ENCODE data around the gene BARHL2.
A peak's percentile ranks its signal among the peaks of the same experiment; 100 is the strongest.

BARHL2 gene

GRCh38 chr1:90722874-90723589 lies 5.9 kb upstream of the BARHL2 start:
- TF ChIP-seq CTCF (conservative IDR thresholded peaks at IDR 0.05; ENCODE audit: low read depth, low read length): no peak
- Histone ChIP-seq H3K4me3 (IDR thresholded peaks at IDR 0.05; ENCODE audit: insufficient read depth, low read depth, low read length) (no peak overlapping the region), H3K79me2 (ENCODE audit: insufficient read depth, low read depth) (no peaks in the 10 kb centered on the region), H2AFZ (ENCODE audit: low read depth) (peak overlapping the region; percentile 75), H3K4me1 (ENCODE audit: low read depth, poor library complexity, severe bottlenecking) (peaks cover 9% of the 10 kb centered on the region), H3K27me3 (ENCODE audit: insufficient read depth, low read depth) (no peaks in the 10 kb centered on the region), H3K27ac (no peak overlapping the region), H3K36me3 (ENCODE audit: insufficient read depth) (no peaks in the 10 kb centered on the region), H3K9ac (peak overlapping the region; percentile 30; the same call in 1 of the 2 replicates), H3K4me2 (peak overlapping the region; percentile 51), H4K20me1 (ENCODE audit: insufficient read depth) (no peaks in the 10 kb centered on the region)

DNA sequence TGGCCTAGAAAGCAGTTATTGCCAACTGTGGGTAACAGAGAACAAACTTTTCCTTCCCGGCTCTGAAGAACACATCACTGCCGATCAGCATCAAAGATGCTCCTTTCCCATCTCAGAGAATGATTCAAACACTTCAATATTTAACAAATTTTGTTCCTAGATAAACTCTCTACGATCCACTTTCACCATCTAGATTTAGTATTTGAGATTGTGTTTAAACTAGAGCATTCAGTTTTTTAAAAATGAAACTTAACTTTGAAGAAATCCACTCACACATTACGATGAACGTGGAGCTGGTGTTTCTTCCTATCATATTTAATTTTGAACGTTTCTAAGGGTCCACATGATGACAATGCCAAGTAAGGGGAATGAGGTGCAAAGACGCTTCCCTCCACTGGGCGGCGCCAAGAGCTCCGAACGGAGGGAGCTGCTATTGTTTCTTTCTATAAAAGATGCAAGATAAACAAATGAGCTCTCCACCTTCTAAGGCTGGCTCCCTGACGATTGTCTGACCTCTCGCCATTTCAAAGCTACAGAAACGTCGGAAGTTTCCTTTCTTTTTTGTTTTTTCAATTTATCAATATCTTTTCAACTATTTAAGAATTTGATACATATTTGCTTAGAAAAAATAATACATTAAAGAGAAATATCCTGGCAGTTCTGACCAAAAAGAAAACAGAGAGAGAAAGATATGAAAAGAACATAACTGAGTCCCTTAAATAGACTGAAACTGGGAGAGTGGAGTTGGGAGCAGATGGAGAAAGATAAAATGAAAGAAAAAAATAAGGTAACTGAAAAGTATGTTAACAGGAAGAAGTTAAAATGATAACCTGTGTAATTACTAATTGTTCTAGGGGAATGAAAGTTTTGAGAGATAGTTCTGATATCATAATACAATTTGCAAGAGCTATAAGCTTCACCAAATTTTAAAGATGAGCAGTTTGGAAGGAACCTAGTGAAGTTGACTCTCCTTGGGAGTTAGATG lies 4.4 kb upstream of the BARHL2 start:
- Histone ChIP-seq H3K9ac (no peak overlapping the region), H3K4me1 (ENCODE audit: low read depth, poor library complexity, severe bottlenecking) (peaks cover 9% of the 10 kb centered on the region), H4K20me1 (ENCODE audit: insufficient read depth) (no peaks in the 10 kb centered on the region), H3K4me3 (IDR thresholded peaks at IDR 0.05; ENCODE audit: insufficient read depth, low read depth, low read length) (no peak overlapping the region), H3K27me3 (ENCODE audit: insufficient read depth, low read depth) (no peaks in the 10 kb centered on the region), H3K79me2 (ENCODE audit: insufficient read depth, low read depth) (no peaks in the 10 kb centered on the region), H3K36me3 (ENCODE audit: insufficient read depth) (no peaks in the 10 kb centered on the region), H2AFZ (ENCODE audit: low read depth) (peak overlapping the region; percentile 53), H3K27ac (no peak overlapping the region), H3K4me2 (0 out of 2 replicates have a peak overlapping the region, but pooled peaks have one; percentile 34)
- TF ChIP-seq CTCF (conservative IDR thresholded peaks at IDR 0.05; ENCODE audit: low read depth, low read length): peak; percentile 82

DNA sequence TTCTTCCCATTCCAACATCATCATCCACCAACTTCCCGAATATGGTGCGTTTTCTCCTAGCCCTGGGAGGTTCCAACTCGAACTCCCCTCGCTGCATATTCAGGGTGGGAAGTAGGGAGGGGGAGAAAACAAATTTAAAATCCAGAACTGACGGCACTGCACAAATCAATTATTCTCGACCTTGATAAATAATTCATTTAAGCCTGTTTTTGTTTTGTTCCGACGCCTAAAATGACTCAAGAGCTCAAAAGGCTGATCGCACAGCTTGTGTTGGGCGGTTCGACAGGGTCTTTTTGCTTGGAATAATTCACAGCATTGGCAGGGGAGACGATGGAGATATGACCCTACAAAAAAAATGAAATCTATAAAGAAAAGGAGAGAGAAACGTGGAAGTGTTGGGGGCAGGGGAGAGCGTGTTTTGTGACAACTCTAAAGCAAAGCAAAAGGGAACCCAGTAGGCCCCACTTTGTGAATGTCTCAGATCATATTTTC lies 3.1 kb upstream of the BARHL2 start:
- Histone ChIP-seq H3K9ac (no peak overlapping the region), H3K27ac (no peak overlapping the region), H3K36me3 (ENCODE audit: insufficient read depth) (no peaks in the 10 kb centered on the region), H2AFZ (ENCODE audit: low read depth) (no peak overlapping the region), H3K4me2 (no peak overlapping the region), H4K20me1 (ENCODE audit: insufficient read depth) (no peaks in the 10 kb centered on the region), H3K4me3 (IDR thresholded peaks at IDR 0.05; ENCODE audit: insufficient read depth, low read depth, low read length) (no peak overlapping the region), H3K79me2 (ENCODE audit: insufficient read depth, low read depth) (no peaks in the 10 kb centered on the region), H3K27me3 (ENCODE audit: insufficient read depth, low read depth) (no peaks in the 10 kb centered on the region), H3K4me1 (ENCODE audit: low read depth, poor library complexity, severe bottlenecking) (peaks cover 9% of the 10 kb centered on the region)
- no peak for TF ChIP-seq CTCF (conservative IDR thresholded peaks at IDR 0.05; ENCODE audit: low read depth, low read length)

DNA sequence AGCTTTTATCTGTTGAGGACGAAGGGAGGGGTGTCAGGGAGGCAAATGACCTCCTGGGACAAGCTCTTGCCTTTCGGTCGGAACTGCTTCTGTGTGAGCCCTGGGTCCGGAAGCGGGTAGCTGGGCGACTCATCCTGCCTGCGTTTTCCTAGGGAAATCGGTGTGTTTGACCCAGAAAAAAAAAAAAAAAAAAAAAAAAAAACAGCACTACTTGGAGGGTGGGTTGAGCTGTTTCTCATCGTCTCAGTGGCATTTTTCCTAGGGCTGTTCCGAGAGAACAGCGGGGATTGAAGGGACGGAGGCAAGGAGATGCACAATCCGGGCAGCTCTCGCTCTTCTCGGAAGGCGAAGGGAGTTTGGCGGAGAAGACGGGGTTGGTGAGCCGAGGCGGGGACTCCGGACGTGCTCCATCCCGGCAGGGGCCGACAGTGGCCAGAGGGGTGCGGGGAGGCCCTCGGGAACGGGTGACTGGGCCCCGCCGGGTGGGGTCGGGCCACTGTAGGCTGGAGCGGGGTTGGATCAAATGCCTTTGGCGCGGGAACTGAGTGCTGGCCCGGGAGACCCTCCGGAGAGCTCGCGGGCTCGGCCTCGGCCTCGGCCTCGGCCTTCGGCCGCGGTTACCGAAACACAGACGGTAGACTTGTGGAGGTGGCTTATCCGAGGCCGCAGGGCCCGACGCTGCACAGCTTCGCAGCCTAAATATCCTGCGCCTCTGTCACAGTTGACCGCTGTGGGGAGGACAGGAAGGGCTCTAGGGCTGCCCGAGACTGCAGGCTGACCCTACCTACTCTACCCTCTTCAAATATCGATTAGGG lies 2.4 kb upstream of the BARHL2 start:
- Histone ChIP-seq H3K4me2 (no peak overlapping the region), H3K9ac (no peak overlapping the region), H3K36me3 (ENCODE audit: insufficient read depth) (no peaks in the 10 kb centered on the region), H2AFZ (ENCODE audit: low read depth) (no peak overlapping the region), H3K4me3 (IDR thresholded peaks at IDR 0.05; ENCODE audit: insufficient read depth, low read depth, low read length) (no peak overlapping the region), H4K20me1 (ENCODE audit: insufficient read depth) (no peaks in the 10 kb centered on the region), H3K79me2 (ENCODE audit: insufficient read depth, low read depth) (no peaks in the 10 kb centered on the region), H3K27ac (no peak overlapping the region), H3K27me3 (ENCODE audit: insufficient read depth, low read depth) (no peaks in the 10 kb centered on the region), H3K4me1 (ENCODE audit: low read depth, poor library complexity, severe bottlenecking) (peaks cover 9% of the 10 kb centered on the region)
- TF ChIP-seq CTCF (conservative IDR thresholded peaks at IDR 0.05; ENCODE audit: low read depth, low read length): no peak
